GM18951 (cell line): ENCODE data around the gene TRPT1.

Experiments used
- POLR2A ChIP-seq: IDR thresholded peaks from 4 replicates; pipeline ENCODE4 v1.6.1; 2011; ENCODE audit warnings: mild to moderate bottlenecking; ENCODE audit not compliant: insufficient read length, insufficient read depth; ENCODE audit errors: extremely low read depth
- in situ Hi-C: fragments of 300-500 bp; cut with MboI; formaldehyde crosslinking; loops from one replicate; pipeline ENCODE4 v1.12.0; 2022; ENCODE audit warnings: low sequenced_read_pairs, mixed read lengths, inconsistent platforms; ENCODE audit not compliant: unreplicated experiment

The TRPT1 gene

GRCh38 chr11:64263021-64263946 lies 37.3 kb upstream of the TRPT1 start:
- in situ Hi-C loops: no loop called here
- TF ChIP-seq POLR2A: no peak

GRCh38 chr11:64262271-64263002 lies 36.5 kb upstream of the TRPT1 start:
- in situ Hi-C loops: no loop called here
- no peak for TF ChIP-seq POLR2A

GRCh38 chr11:64261556-64262080 lies 35.6 kb upstream of the TRPT1 start:
- in situ Hi-C loops: no loop called here
- no peak for TF ChIP-seq POLR2A

GRCh38 chr11:64260147-64260708 lies 34.2 kb upstream of the TRPT1 start:
- no peak for TF ChIP-seq POLR2A
- in situ Hi-C loops: no loop called here

GRCh38 chr11:64259533-64260067 lies 33.6 kb upstream of the TRPT1 start:
- no peak for TF ChIP-seq POLR2A
- in situ Hi-C loops: no loop called here

GRCh38 chr11:64258946-64259532 lies 33.1 kb upstream of the TRPT1 start:
- in situ Hi-C loops: no loop called here
- TF ChIP-seq POLR2A: no peak

GRCh38 chr11:64258356-64258755 lies 32.4 kb upstream of the TRPT1 start:
- TF ChIP-seq POLR2A: no peak
- in situ Hi-C loops: no loop called here

GRCh38 chr11:64256300-64256699 lies 30.3 kb upstream of the TRPT1 start:
- TF ChIP-seq POLR2A: no peak
- in situ Hi-C loops: no loop called here

- TF ChIP-seq POLR2A: no peak
- in situ Hi-C loops: no loop called here
Measured at GRCh38 chr11:64255135-64256128, 29.4 kb upstream of the TRPT1 start.

GRCh38 chr11:64254326-64254725 lies 28.3 kb upstream of the TRPT1 start:
- in situ Hi-C loops: no loop called here
- no peak for TF ChIP-seq POLR2A

- in situ Hi-C loops: no loop called here
- no peak for TF ChIP-seq POLR2A
Measured at GRCh38 chr11:64253481-64253880, 27.5 kb upstream of the TRPT1 start.

- in situ Hi-C loops: no loop called here
- no peak for TF ChIP-seq POLR2A
Measured at GRCh38 chr11:64253043-64253442, 27.1 kb upstream of the TRPT1 start.
